Astrocyte of the spinal cord (primary cell): Measurements from ENCODE around the gene WRAP73.

Experiments
- DNase-seq: peaks from one replicate; pipeline ENCODE4 v3.0.0; 2011; ENCODE audit warnings: low read depth, low spot score
- H3K4me3 ChIP-seq: 2 replicates; pipeline ENCODE4 v1.5.1; 2011; ENCODE audit warnings: low read depth, mild to moderate bottlenecking, low read length, moderate library complexity
- CTCF ChIP-seq: IDR thresholded peaks from 2 replicates; pipeline ENCODE4 v1.5.1; 2012; ENCODE audit warnings: low read depth, mild to moderate bottlenecking, low read length, inconsistent platforms
- in situ Hi-C: cut with HindIII; loops from 2 replicates; pipeline ENCODE4 v1.10.0; 2017; ENCODE audit warnings: low sequenced_read_pairs

WRAP73 gene

GRCh38 chr1:3678361-3679097, 28.6 kb upstream of the WRAP73 start:
- in situ Hi-C loops, result no loop called here
- TF ChIP-seq CTCF, result no peak
- H3K4me3 ChIP-seq, result no peak overlapping the region
- no peak for DNase-seq

GRCh38 chr1:3677484-3677883, 27.6 kb upstream of the WRAP73 start:
- H3K4me3 ChIP-seq, result no peak overlapping the region

GRCh38 chr1:3676581-3677470, 26.9 kb upstream of the WRAP73 start:
- in situ Hi-C loops, result no loop called here
- no peak for DNase-seq
- TF ChIP-seq CTCF, result no peak
- H3K4me3 ChIP-seq, result no peak overlapping the region

More at GRCh38 chr1:3677484-3677883, 27.6 kb upstream of the WRAP73 start:
- no peak for DNase-seq
- in situ Hi-C loops, result no loop called here
- no peak for TF ChIP-seq CTCF

GRCh38 chr1:3675436-3675835, 25.5 kb upstream of the WRAP73 start:
- DNase-seq, result no peak
- TF ChIP-seq CTCF, result no peak
- in situ Hi-C loops, result no loop called here
- no peak overlapping the region for H3K4me3 ChIP-seq

GRCh38 chr1:3674100-3675094, 24.5 kb upstream of the WRAP73 start:
- no peak overlapping the region for H3K4me3 ChIP-seq
- in situ Hi-C loops, result no loop called here
- TF ChIP-seq CTCF, result no peak
- DNase-seq, result no peak
